AG09319 (cell line): ENCODE data around the gene GLB1L.

Experiments
- DNase-seq: peaks from one replicate; pipeline ENCODE4 v3.0.0-alpha.2; 2010; ENCODE audit warnings: low read depth; ENCODE audit errors: extremely low read depth
- TF ChIP-seq, protein P1 (sequence below): IDR thresholded peaks from 2 replicates; pipeline ENCODE4 v1.5.1; 2011; ENCODE audit warnings: low read depth, mild to moderate bottlenecking, inconsistent platforms, low read length, moderate library complexity

The GLB1L gene

DNA sequence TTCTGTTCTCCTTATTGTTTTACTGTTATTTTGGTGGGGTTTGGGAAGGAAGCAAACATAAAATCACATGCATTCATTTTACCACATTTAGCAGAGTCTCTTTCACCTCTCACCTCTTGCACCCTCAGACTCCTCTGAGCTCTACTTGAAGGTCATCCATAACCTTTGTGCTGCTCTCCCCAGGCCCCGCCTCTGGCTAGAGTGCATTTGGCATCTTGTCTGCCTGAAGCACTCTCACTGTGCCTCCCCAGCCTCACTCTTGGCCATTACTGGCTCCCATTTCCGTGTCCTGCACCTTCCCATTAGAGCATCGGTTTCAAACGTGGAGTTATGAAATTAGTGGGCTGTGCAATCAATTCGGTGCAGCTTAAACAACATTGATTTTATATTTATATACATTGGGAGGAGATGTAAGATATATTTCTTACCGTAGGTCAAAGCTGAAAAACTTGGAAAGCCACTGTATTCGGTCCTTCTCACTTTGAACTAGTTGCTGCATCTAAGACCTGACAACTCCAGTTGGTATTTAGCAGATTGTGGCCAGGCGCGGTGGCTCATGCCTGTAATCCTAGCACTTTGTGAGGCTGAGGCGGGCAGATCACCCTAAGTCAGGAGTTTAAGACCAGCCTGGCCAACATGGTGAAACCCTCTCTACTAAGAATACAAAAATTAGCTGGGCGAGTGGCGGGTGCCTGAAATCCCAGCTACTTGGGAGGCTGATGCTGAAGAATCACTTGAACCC is 45.6 kb downstream of the GLB1L start:
- TF ChIP-seq, protein P1, sequence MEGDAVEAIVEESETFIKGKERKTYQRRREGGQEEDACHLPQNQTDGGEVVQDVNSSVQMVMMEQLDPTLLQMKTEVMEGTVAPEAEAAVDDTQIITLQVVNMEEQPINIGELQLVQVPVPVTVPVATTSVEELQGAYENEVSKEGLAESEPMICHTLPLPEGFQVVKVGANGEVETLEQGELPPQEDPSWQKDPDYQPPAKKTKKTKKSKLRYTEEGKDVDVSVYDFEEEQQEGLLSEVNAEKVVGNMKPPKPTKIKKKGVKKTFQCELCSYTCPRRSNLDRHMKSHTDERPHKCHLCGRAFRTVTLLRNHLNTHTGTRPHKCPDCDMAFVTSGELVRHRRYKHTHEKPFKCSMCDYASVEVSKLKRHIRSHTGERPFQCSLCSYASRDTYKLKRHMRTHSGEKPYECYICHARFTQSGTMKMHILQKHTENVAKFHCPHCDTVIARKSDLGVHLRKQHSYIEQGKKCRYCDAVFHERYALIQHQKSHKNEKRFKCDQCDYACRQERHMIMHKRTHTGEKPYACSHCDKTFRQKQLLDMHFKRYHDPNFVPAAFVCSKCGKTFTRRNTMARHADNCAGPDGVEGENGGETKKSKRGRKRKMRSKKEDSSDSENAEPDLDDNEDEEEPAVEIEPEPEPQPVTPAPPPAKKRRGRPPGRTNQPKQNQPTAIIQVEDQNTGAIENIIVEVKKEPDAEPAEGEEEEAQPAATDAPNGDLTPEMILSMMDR: no peak
- DNase-seq: no peak

DNA sequence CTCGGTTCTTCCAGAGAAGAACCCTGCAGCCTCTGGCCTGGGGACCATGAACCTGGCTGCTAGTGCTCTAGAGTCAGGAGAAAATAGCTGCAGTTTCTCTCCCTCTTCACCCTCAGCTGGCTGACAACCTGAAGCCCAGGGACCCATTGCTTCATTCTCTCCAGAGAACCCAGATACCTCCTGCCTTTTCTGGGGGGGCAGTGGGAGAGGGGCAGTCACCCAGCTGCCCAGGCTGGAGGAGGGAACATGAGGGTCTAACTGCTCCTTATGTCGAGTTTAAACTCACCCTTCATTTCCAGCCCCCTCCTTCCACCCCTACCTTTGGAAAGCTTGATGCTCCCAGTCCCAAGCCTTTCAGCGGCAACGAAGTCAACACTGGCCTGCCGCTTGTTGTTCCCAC is 46.3 kb downstream of the GLB1L start:
- TF ChIP-seq, protein P1: no peak
- DNase-seq: no peak

DNA sequence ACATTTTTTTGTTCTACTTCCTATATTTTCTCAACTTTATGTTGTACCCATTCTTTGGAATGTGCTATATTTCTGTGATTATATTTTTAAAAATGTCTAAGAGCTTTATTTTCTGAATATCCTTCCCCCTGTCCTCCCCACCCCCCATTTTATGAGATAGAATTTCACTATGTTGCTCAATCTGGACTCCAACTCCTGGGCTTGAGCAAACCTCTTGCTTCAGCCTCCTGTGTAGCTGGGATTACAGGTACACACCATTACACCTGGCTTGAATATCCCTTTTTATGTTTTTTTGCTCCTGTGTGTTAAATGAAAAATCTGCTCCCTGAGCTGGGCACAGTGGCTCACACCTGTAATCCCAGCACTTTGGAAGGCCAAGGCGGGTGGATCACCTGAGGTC is 47.9 kb downstream of the GLB1L start:
- TF ChIP-seq, protein P1: no peak
- no peak for DNase-seq

DNA sequence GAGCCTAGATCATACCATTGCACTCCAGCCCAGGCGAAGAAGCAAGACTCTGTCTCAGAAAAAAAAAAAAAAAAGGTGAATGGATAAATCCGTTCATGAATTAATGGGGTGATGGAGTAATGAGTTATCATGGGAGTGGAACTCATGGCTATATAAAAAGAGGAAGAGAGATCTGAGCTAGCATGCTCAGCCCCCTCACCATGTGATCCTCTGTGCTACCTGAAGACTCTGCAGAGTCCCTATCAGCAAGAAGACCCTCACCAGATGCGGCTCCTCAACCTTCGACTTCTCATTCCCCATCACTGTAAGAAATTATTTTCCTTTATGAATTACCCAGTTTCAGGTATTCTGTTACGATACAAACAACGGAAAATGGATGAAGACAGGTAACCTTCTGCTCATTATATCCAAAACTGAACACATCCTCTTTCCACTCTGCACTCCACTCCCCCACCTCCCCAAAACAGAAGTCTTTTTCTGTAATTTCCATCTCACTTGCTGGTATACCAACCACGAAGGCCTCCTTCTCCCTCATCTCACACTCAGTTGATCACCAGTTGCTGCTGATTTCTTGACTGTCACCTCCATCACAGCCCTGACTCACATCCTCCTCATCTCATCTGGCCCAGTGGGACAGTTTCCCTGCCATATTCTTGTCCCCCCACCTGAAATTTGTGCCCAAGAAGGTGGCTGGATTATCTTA is 58.3 kb downstream of the GLB1L start:
- no peak for DNase-seq
- TF ChIP-seq, protein P1: no peak
